HCT116 (cell line): Measurements from ENCODE around the gene ACBD3. TPM values are rescaled to one million over a fixed set of nuclear protein-coding genes. Genes with fewer than 3 reads are reported as not detected.

Experiments
- ATAC-seq: fragments of 200-7000 bp; cut with Tn5 transposase; 2 replicates; pipeline ENCODE4 v1.9.1; 2020; ENCODE audit warnings: mild to moderate bottlenecking, moderate library complexity
- BruUV-seq: library from RNA; stranded (reverse); fragments of 400-500 nt; replicated peaks from 2 replicates; lab custom pipeline; 2021; lab: Mats Ljungman, UMichigan
- CTCF ChIA-PET: fragments of 300-600 bp; sonication (Branson Sonifier 250); formaldehyde crosslinking; loops from one replicate; lab custom pipeline; 2021; ENCODE audit warnings: antibody characterized with exemption; lab: Charles Lee
- POLR2A ChIA-PET: fragments of 300-600, 350-600 bp; sonication (Branson Sonifier 250); formaldehyde crosslinking; loops from one replicate; lab custom pipeline; 2021; ENCODE audit warnings: antibody characterized with exemption; lab: Charles Lee
- RAD21 ChIA-PET, 2 experiments: fragments of 300-600 bp; sonication (Branson Sonifier 250); formaldehyde crosslinking; loops; one replicate each; lab custom pipeline; 2023; ENCODE audit warnings: low total read pairs in 2 of 2; ENCODE audit not compliant: uncharacterized antibody in 2 of 2, unreplicated experiment in 2 of 2, low non-redundant PET in 1 of 2; lab: Charles Lee
- DNase-seq: peaks from one replicate; pipeline ENCODE4 v3.0.0-alpha.2; 2010; ENCODE audit warnings: low read depth, low spot score
- H2AFZ ChIP-seq: fragments of 200-600 bp; shearing (Covaris generic), sonication (generic); 2 replicates; pipeline ENCODE4 v1.6.1; 2017; ENCODE audit warnings: low read depth, mixed run types, mixed read lengths, antibody characterized with exemption, low read length; ENCODE audit not compliant: poor library complexity, severe bottlenecking
- H3K27ac ChIP-seq: 2 replicates; pipeline ENCODE4 v1.5.1; 2012; ENCODE audit warnings: low read depth, low read length
- H3K27me3 ChIP-seq: fragments of 200-600 bp; sonication (generic); 2 replicates; pipeline ENCODE4 v1.6.1; 2016; ENCODE audit warnings: mixed run types, low read length, mixed read lengths; ENCODE audit not compliant: insufficient read depth
- H3K36me3 ChIP-seq, 2 experiments: fragments of 200-500 bp in 1 of 2; fragments of 200-600 bp in 1 of 2; sonication (Bioruptor generic) in 1 of 2; sonication (generic) in 1 of 2; 2 replicates each; pipeline versions ENCODE4 v1.5.1 to v1.6.1; 2014 to 2016; ENCODE audit warnings: low read length in 2 of 2, inconsistent platforms in 1 of 2, mixed read lengths in 1 of 2, mixed run types in 1 of 2; ENCODE audit not compliant: insufficient read depth in 2 of 2, control insufficient read depth in 1 of 2
- H3K4me1 ChIP-seq, 2 experiments: fragments of 200-600 bp in 1 of 2; sonication (generic) in 1 of 2; 2 replicates each; pipeline versions ENCODE4 v1.5.1 to v1.6.1; 2012 to 2017; ENCODE audit warnings: low read length in 2 of 2, inconsistent platforms in 1 of 2, mild to moderate bottlenecking in 1 of 2, mixed read lengths in 1 of 2, mixed run types in 1 of 2, moderate library complexity in 1 of 2; ENCODE audit not compliant: insufficient read depth in 2 of 2, control insufficient read depth in 1 of 2
- H3K4me2 ChIP-seq: fragments of 200-600 bp; sonication (generic); 2 replicates; pipeline ENCODE4 v1.6.1; 2017; ENCODE audit warnings: mixed run types, low read length, mixed read lengths
- H3K4me3 ChIP-seq, 2 experiments: fragments of 200-600 bp in 1 of 2; sonication (generic) in 1 of 2; replicated peaks in 1 of 2; 2 replicates each; pipeline ENCODE4 v1.5.1; 2011 to 2016; ENCODE audit warnings: low read length in 2 of 2, control low read depth in 1 of 2, low read depth in 1 of 2, mild to moderate bottlenecking in 1 of 2, mixed read lengths in 1 of 2, mixed run types in 1 of 2
- H3K79me2 ChIP-seq: fragments of 200-600 bp; sonication (generic); 2 replicates; pipeline ENCODE4 v1.6.1; 2017; ENCODE audit warnings: mild to moderate bottlenecking, mixed run types, low read length, moderate library complexity, mixed read lengths; ENCODE audit not compliant: insufficient read depth
- H3K9ac ChIP-seq: fragments of 200-600 bp; sonication (generic); 2 replicates; pipeline ENCODE4 v1.6.1; 2016; ENCODE audit warnings: low read length, mixed read lengths
- H3K9me2 ChIP-seq: fragments of 200-600 bp; sonication (generic), shearing (Covaris generic); 2 replicates; pipeline ENCODE4 v1.6.1; 2017; ENCODE audit warnings: mixed run types, mild to moderate bottlenecking, moderate library complexity; ENCODE audit not compliant: insufficient read depth
- H3K9me3 ChIP-seq, 2 experiments: fragments of 200-500 bp in 1 of 2; fragments of 200-600 bp in 1 of 2; sonication (Bioruptor generic) in 1 of 2; sonication (generic) in 1 of 2; 2 replicates each; pipeline ENCODE4 v1.6.1; 2014 to 2017; ENCODE audit warnings: low read length in 2 of 2, mixed read lengths in 2 of 2, inconsistent platforms in 1 of 2, low read depth in 1 of 2, mild to moderate bottlenecking in 1 of 2, mixed run types in 1 of 2, moderate library complexity in 1 of 2; ENCODE audit not compliant: control insufficient read depth in 1 of 2, insufficient read depth in 1 of 2
- H4K20me1 ChIP-seq: fragments of 200-600 bp; sonication (generic), shearing (Covaris generic); 2 replicates; pipeline ENCODE4 v1.6.1; 2017; ENCODE audit warnings: mixed run types, mild to moderate bottlenecking, moderate library complexity; ENCODE audit not compliant: insufficient read depth
- CBX3 ChIP-seq: IDR thresholded peaks from 2 replicates; pipeline ENCODE4 v1.6.1; 2012; ENCODE audit warnings: low read depth
- FOSL1 ChIP-seq: IDR thresholded peaks from 2 replicates; pipeline ENCODE4 v1.6.1; 2012; ENCODE audit warnings: low read depth
- POLR2A ChIP-seq: IDR thresholded peaks from 2 replicates; pipeline ENCODE4 v1.7.0; 2011; ENCODE audit warnings: borderline replicate concordance; ENCODE audit not compliant: insufficient read depth, insufficient read length; ENCODE audit errors: extremely low read depth
- TCF7L2 ChIP-seq: IDR thresholded peaks from 2 replicates; pipeline ENCODE4 v1.7.0; 2011; ENCODE audit warnings: borderline replicate concordance, inconsistent platforms; ENCODE audit not compliant: insufficient read depth, insufficient read length; ENCODE audit errors: extremely low read depth
- intact Hi-C: fragments of 100-400 bp; cut with micrococcal nuclease; formaldehyde crosslinking; loops from 2 replicates; pipeline ENCODE4 v1.10.0; 2022
- total RNA-seq: library from RNA; stranded (reverse); gene quantifications from one replicate; pipeline ENCODE4 v1.2.1, GENCODE V29; 2021; ENCODE audit not compliant: unreplicated experiment

ACBD3 gene
- total RNA-seq, 1 experiment from 2014 or later, result 29.6 TPM

- H3K9me2 ChIP-seq, result no peaks in the 10 kb centered on the region
- H3K27ac ChIP-seq, result no peak overlapping the region
- no peak overlapping the region for H3K4me3 ChIP-seq
- no peak overlapping the region for H3K4me2 ChIP-seq
- ATAC-seq, result no peak
- TF ChIP-seq TCF7L2 (no peak), POLR2A (no peak), FOSL1 (no peak), CBX3 (no peak)
- no peak overlapping the region for H3K9ac ChIP-seq
- RAD21 ChIA-PET, result no interaction called here
- POLR2A ChIA-PET, result no interaction called here
- H2AFZ ChIP-seq, result no peak overlapping the region
- no peak for DNase-seq
- no TSS peak for BruUV-seq
- intact Hi-C loops, result no loop called here
- no peaks in the 10 kb centered on the region for H3K27me3 ChIP-seq
- CTCF ChIA-PET, result interaction anchor here (1.9 kb wide), 1 partner anchor 30 kb away, joined by 4 read pairs; no protein-coding TSS in a partner anchor
- H3K9me3 ChIP-seq, result no peaks in the 10 kb centered on the region
- H3K79me2 ChIP-seq, result no peaks in the 10 kb centered on the region
- H3K4me1 ChIP-seq, result no peaks in the 10 kb centered on the region; a peak in 1 of 4 replicates
- H3K36me3 ChIP-seq, result no peaks in the 10 kb centered on the region
- no peaks in the 10 kb centered on the region for H4K20me1 ChIP-seq
These were observed 91.3 kb downstream of the ACBD3 start for GRCh38 chr1:226095286-226095685.

Other genes starting within 250 kb of the ACBD3 start
- not detected for gene LEFTY2, start 245.5 kb downstream of the ACBD3 start, total RNA-seq
- gene SDE2, start 187.4 kb downstream of the ACBD3 start, total RNA-seq, result 22.5 TPM
- 386 TPM for gene H3-3A, start 124.0 kb downstream of the ACBD3 start, total RNA-seq
- gene MIXL1, start 36.9 kb upstream of the ACBD3 start, total RNA-seq, result not detected
- gene LIN9, start 122.4 kb upstream of the ACBD3 start, total RNA-seq, result 9.3 TPM
- gene PARP1, start 221.4 kb upstream of the ACBD3 start, total RNA-seq, result 213 TPM